ENCODE measurements around the gene TOR4A.
A peak's percentile ranks its signal among the peaks of the same experiment; 100 is the strongest.
"Not testable (repeated sequence)": the region's sequence is repeated elsewhere in the genome, so short reads cannot be mapped to it uniquely, and the experiment has no call there.

Gene TOR4A

DNA sequence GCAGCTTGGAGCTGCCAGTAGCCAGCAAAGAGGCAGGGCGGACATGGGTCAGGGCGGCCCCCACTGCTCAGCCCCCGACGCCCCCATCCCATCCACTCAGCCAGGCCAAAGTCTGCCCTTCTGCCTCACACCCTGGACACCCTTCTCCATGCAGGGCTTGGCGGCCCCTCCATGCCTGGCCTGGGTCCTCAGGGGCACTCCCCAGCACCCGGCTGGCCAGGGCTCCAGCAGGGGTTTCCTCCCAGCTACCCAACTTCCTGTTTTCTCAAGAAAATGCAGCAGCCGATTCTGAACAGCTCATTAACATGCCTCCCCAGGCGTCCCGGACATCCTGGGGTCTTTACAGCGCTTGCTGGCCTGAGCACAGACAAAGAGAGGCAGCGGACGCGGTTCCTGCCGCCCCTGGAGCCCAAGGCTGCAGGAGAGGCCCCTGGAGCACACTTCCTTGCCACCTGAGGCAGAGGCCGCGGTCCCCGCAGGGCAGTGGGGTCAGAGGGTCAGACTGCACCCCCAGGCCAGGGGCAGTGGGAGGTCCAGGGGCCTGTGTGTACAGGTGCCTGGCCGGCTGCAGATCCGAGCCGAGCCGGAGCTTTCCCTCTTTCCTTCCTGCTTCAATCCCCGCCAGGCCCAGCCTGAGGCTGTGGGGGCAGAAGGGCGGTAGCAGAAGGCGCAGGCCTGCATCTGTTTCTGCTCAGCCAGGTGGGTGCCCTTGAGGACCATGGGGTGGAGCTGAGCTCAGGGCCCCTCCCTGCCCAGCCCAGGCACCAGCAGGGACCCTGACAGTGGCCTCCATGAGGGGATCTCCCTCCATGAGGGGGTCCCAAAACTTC, 43.2 kb downstream of the TOR4A start:
- Histone ChIP-seq H3K4me3 (ENCODE audit: low read depth, low read length) (no peak overlapping the region), H3K9ac (ENCODE audit: low read depth, low read length) (0 out of 2 replicates have a peak overlapping the region, but pooled peaks have one; percentile 24), H3K27me3 (ENCODE audit: control insufficient read depth, insufficient read depth, low read length) (no peaks in the 10 kb centered on the region)

DNA sequence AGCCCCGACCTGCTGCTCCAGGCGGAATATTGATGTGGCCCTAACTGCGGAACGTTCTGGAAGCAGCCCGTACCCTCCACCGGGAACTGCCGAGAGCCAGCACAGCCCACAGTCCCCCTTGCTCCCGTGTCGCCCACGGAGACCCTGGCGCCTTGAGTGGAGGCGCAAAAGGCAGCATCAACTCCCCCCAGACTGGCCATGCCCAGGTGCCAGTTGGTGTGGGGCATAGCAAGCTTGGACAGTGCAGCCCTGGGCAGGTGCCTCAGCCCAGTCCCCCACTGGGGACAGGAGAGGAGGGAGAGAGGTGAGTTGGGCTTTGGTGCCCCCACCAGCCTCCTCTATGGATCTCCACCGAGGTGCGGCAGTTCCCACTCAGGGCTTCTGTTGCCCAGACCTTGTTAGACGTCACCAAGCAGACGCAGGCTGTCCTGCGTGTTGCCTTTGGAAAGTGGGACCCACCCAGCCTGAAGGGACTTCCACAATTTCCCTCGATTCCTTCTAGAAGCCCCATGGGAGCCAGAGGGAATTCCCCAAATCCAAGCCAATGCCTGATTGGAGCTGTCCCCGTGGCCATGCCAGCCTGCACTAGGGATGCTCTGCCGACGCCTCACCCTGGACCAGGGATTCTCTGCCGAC, 44.3 kb downstream of the TOR4A start:
- Histone ChIP-seq H3K4me1 (ENCODE audit: control insufficient read depth, insufficient read depth, low read length) (peaks cover 5% of the 10 kb centered on the region), H3K27ac (ENCODE audit: low read depth, low read length) (no peak overlapping the region), H3K9me3 (ENCODE audit: control insufficient read depth, insufficient read depth, low read length) (no peaks in the 10 kb centered on the region; the same call in 1 of the 2 replicates), H3K4me3 (ENCODE audit: low read depth, low read length) (no peak overlapping the region), H3K9ac (ENCODE audit: low read depth, low read length) (no peak overlapping the region), H3K36me3 (ENCODE audit: control insufficient read depth, insufficient read depth, low read length) (no peaks in the 10 kb centered on the region), H3K27me3 (ENCODE audit: control insufficient read depth, insufficient read depth, low read length) (no peaks in the 10 kb centered on the region)

More for the DNA sequence above, 43.2 kb downstream of the TOR4A start:
- Histone ChIP-seq H3K9me3 (ENCODE audit: control insufficient read depth, insufficient read depth, low read length) (no peaks in the 10 kb centered on the region), H3K27ac (ENCODE audit: low read depth, low read length) (peak overlapping the region; percentile 51), H3K4me1 (ENCODE audit: control insufficient read depth, insufficient read depth, low read length) (peaks cover 5% of the 10 kb centered on the region), H3K36me3 (ENCODE audit: control insufficient read depth, insufficient read depth, low read length) (no peaks in the 10 kb centered on the region)

DNA sequence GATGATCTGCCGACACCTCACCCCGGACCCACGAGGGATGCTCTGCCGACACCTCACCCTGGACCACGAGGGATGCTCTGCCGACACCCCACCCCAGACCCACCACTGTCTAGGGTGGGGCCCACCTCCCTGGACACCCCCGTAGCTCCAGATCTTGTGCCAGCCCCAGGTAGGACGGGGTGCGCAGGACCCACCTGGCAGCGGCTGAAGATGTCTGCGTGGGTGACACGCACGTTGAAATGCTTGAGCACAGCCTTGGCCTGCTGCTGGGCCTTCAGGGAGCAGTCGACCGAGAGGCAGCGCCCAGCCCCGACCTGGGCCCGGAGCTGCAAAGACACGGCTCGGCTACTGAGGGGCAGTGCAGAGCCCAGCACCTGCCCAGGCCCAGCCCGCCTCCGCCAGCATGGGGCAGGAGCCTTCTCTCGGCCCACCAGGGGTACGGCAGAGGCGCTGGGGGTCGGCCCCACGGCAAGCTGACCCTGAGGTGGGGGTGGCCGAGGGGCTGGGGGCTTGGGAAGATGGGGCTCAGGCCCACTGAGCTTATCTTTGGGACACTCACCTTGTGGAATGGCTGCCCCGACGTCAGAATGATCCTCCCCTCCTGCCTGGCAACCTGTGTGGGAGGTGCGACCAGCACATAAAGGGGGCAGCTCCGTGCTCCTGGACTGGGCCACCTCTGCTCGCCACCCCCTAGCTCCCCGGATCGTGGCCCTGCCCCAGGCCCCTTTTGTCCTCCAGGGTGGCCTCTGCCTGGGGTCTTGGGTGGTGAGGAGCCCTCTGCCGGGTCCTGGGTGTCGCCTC, 46.2 kb downstream of the TOR4A start:
- Histone ChIP-seq H3K4me3 (ENCODE audit: low read depth, low read length) (no peak overlapping the region), H3K4me1 (ENCODE audit: control insufficient read depth, insufficient read depth, low read length) (peaks cover 5% of the 10 kb centered on the region), H3K9me3 (ENCODE audit: control insufficient read depth, insufficient read depth, low read length) (peaks cover 5% of the 10 kb centered on the region), H3K36me3 (ENCODE audit: control insufficient read depth, insufficient read depth, low read length) (no peaks in the 10 kb centered on the region), H3K27ac (ENCODE audit: low read depth, low read length) (no peak overlapping the region), H3K27me3 (ENCODE audit: control insufficient read depth, insufficient read depth, low read length) (no peaks in the 10 kb centered on the region), H3K9ac (ENCODE audit: low read depth, low read length) (no peak overlapping the region)

- Histone ChIP-seq H3K27me3 (ENCODE audit: control insufficient read depth, insufficient read depth, low read length) (no peaks in the 10 kb centered on the region), H3K4me3 (ENCODE audit: low read depth, low read length) (no peak overlapping the region), H3K9ac (ENCODE audit: low read depth, low read length) (no peak overlapping the region), H3K27ac (ENCODE audit: low read depth, low read length) (no peak overlapping the region), H3K4me1 (ENCODE audit: control insufficient read depth, insufficient read depth, low read length) (peaks cover 5% of the 10 kb centered on the region), H3K9me3 (ENCODE audit: control insufficient read depth, insufficient read depth, low read length) (peaks cover 7% of the 10 kb centered on the region), H3K36me3 (ENCODE audit: control insufficient read depth, insufficient read depth, low read length) (no peaks in the 10 kb centered on the region)
These were observed 47.6 kb downstream of the TOR4A start for GRCh38 chr9:137325124-137325523.

DNA sequence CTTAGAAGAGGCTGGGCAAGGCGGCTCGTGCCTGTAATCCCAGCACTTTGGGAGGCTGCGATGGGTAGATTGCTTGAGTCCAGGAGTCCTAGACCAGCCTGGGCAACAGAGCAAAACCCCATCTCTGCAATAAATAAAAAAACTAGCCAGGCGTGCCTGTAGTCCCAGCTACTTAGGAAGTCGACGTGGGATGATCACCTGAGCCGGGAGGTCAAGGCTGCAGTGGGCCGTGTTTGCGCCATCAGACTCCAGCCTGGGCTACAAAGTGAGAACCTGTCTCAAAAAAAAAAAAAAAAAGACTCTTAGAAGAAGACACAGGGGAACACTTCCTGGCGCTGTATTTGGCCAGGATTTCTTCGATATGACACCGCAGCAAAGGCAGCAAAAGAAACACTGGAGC, 48.3 kb downstream of the TOR4A start:
- H3K27ac ChIP-seq (ENCODE audit: low read depth, low read length) = no peak overlapping the region
- no peaks in the 10 kb centered on the region for H3K36me3 ChIP-seq (ENCODE audit: control insufficient read depth, insufficient read depth, low read length)
- H3K4me3 ChIP-seq (ENCODE audit: low read depth, low read length) = no peak overlapping the region
- H3K9me3 ChIP-seq (ENCODE audit: control insufficient read depth, insufficient read depth, low read length) = peaks cover 14% of the 10 kb centered on the region
- peaks cover 4% of the 10 kb centered on the region for H3K4me1 ChIP-seq (ENCODE audit: control insufficient read depth, insufficient read depth, low read length)
- no peak overlapping the region for H3K9ac ChIP-seq (ENCODE audit: low read depth, low read length)
- H3K27me3 ChIP-seq (ENCODE audit: control insufficient read depth, insufficient read depth, low read length) = no peaks in the 10 kb centered on the region

- no peaks in the 10 kb centered on the region for H3K4me1 ChIP-seq (ENCODE audit: control insufficient read depth, insufficient read depth, low read length)
- H3K9ac ChIP-seq (ENCODE audit: low read depth, low read length) = no peak overlapping the region
- peaks cover 18% of the 10 kb centered on the region for H3K9me3 ChIP-seq (ENCODE audit: control insufficient read depth, insufficient read depth, low read length)
- no peaks in the 10 kb centered on the region for H3K36me3 ChIP-seq (ENCODE audit: control insufficient read depth, insufficient read depth, low read length)
- H3K27ac ChIP-seq (ENCODE audit: low read depth, low read length) = no peak overlapping the region
- no peaks in the 10 kb centered on the region for H3K27me3 ChIP-seq (ENCODE audit: control insufficient read depth, insufficient read depth, low read length)
- no peak overlapping the region for H3K4me3 ChIP-seq (ENCODE audit: low read depth, low read length)
These were observed 49.0 kb downstream of the TOR4A start for GRCh38 chr9:137326445-137327065.

GRCh38 chr9:137327641-137328550, 50.4 kb downstream of the TOR4A start:
- not testable (repeated sequence) for H3K9ac ChIP-seq (ENCODE audit: low read depth, low read length); H3K27me3 ChIP-seq (ENCODE audit: control insufficient read depth, insufficient read depth, low read length); H3K4me3 ChIP-seq (ENCODE audit: low read depth, low read length); H3K36me3 ChIP-seq (ENCODE audit: control insufficient read depth, insufficient read depth, low read length); H3K27ac ChIP-seq (ENCODE audit: low read depth, low read length); H3K4me1 ChIP-seq (ENCODE audit: control insufficient read depth, insufficient read depth, low read length)
- peaks cover 18% of the 10 kb centered on the region for H3K9me3 ChIP-seq (ENCODE audit: control insufficient read depth, insufficient read depth, low read length)

- not testable (repeated sequence) for H3K36me3 ChIP-seq (ENCODE audit: control insufficient read depth, insufficient read depth, low read length); H3K27me3 ChIP-seq (ENCODE audit: control insufficient read depth, insufficient read depth, low read length); H3K27ac ChIP-seq (ENCODE audit: low read depth, low read length); H3K4me3 ChIP-seq (ENCODE audit: low read depth, low read length); H3K9ac ChIP-seq (ENCODE audit: low read depth, low read length); H3K4me1 ChIP-seq (ENCODE audit: control insufficient read depth, insufficient read depth, low read length)
- H3K9me3 ChIP-seq (ENCODE audit: control insufficient read depth, insufficient read depth, low read length) = peaks cover 23% of the 10 kb centered on the region
These were observed 52.1 kb downstream of the TOR4A start for GRCh38 chr9:137329590-137329989.

GRCh38 chr9:137330689-137331088, 53.2 kb downstream of the TOR4A start:
- Histone ChIP-seq H3K4me1 (ENCODE audit: control insufficient read depth, insufficient read depth, low read length) (no peaks in the 10 kb centered on the region), H3K36me3 (ENCODE audit: control insufficient read depth, insufficient read depth, low read length) (no peaks in the 10 kb centered on the region), H3K9ac (ENCODE audit: low read depth, low read length) (no peak overlapping the region), H3K27ac (ENCODE audit: low read depth, low read length) (no peak overlapping the region), H3K4me3 (ENCODE audit: low read depth, low read length) (no peak overlapping the region), H3K9me3 (ENCODE audit: control insufficient read depth, insufficient read depth, low read length) (peaks cover 26% of the 10 kb centered on the region), H3K27me3 (ENCODE audit: control insufficient read depth, insufficient read depth, low read length) (no peaks in the 10 kb centered on the region)

GRCh38 chr9:137331929-137332328, 54.4 kb downstream of the TOR4A start:
- Histone ChIP-seq H3K9ac (ENCODE audit: low read depth, low read length) (no peak overlapping the region), H3K27ac (ENCODE audit: low read depth, low read length) (no peak overlapping the region), H3K9me3 (ENCODE audit: control insufficient read depth, insufficient read depth, low read length) (peaks cover 36% of the 10 kb centered on the region), H3K27me3 (ENCODE audit: control insufficient read depth, insufficient read depth, low read length) (no peaks in the 10 kb centered on the region), H3K4me3 (ENCODE audit: low read depth, low read length) (no peak overlapping the region), H3K4me1 (ENCODE audit: control insufficient read depth, insufficient read depth, low read length) (no peaks in the 10 kb centered on the region), H3K36me3 (ENCODE audit: control insufficient read depth, insufficient read depth, low read length) (no peaks in the 10 kb centered on the region)
